A549 (cell line): Measurements from ENCODE around the gene MYCBP.

Experiments used
- BHLHE40 ChIP-seq: IDR thresholded peaks from 2 replicates; pipeline ENCODE4 v1.6.1; 2012; ENCODE audit warnings: low read depth, low read length, inconsistent platforms
- CBX2 ChIP-seq: fragments of 200-600 bp; sonication (generic); IDR thresholded peaks from 2 replicates; pipeline ENCODE4 v1.6.1; 2016; ENCODE audit warnings: low read depth, mild to moderate bottlenecking, borderline replicate concordance
- CEBPB ChIP-seq, 2 experiments: fragments of >200 bp in 1 of 2; sonication (Bioruptor Twin) in 1 of 2; formaldehyde crosslinking in 1 of 2; IDR thresholded peaks; 2 replicates each; pipeline ENCODE4 v1.6.1; 2012 to 2016
- EP300 ChIP-seq, 2 experiments: fragments of >200 bp; sonication (Bioruptor Twin); formaldehyde crosslinking; IDR thresholded peaks; 2 replicates in 1 of 2; 3 replicates in 1 of 2; pipeline ENCODE4 v1.6.1; 2016 to 2017
- HDAC2 ChIP-seq: fragments of 200-600 bp; sonication (generic); IDR thresholded peaks from 2 replicates; pipeline ENCODE4 v1.6.1; 2016
- JUN ChIP-seq, 2 experiments: fragments of >200 bp; sonication (Bioruptor Twin); formaldehyde crosslinking; IDR thresholded peaks; 2 replicates in 1 of 2; 3 replicates in 1 of 2; pipeline ENCODE4 v1.6.1; 2016 to 2017
- JUNB ChIP-seq: fragments of >200 bp; sonication (Bioruptor Twin); formaldehyde crosslinking; IDR thresholded peaks from 2 replicates; pipeline ENCODE4 v1.6.1; 2016
- MAX ChIP-seq: IDR thresholded peaks from 2 replicates; pipeline ENCODE4 v1.6.1; 2012
- MAZ ChIP-seq: fragments of 150-350 bp; IDR thresholded peaks from 2 replicates; pipeline ENCODE4 v1.6.1; 2014; ENCODE audit warnings: antibody characterized with exemption, low read depth, low read length, borderline replicate concordance
- POLR2A ChIP-seq: IDR thresholded peaks from 2 replicates; pipeline ENCODE4 v1.6.1; 2012; ENCODE audit warnings: mild to moderate bottlenecking, low read length
- RAD21 ChIP-seq, 2 experiments: fragments of >200 bp in 1 of 2; sonication (Bioruptor Twin) in 1 of 2; formaldehyde crosslinking in 1 of 2; IDR thresholded peaks in 1 of 2; conservative IDR thresholded peaks in 1 of 2; 2 replicates in 1 of 2; 3 replicates in 1 of 2; pipeline ENCODE4 v1.6.1; 2012 to 2018; ENCODE audit warnings: inconsistent platforms in 1 of 2
- TF ChIP-seq, protein P1 (sequence below): fragments of >200 bp; sonication (Bioruptor Twin); formaldehyde crosslinking; IDR thresholded peaks from 3 replicates; pipeline ENCODE4 v1.5.1; 2016
- TF ChIP-seq, protein P2 (sequence below): fragments of 200-600 bp; sonication (generic); IDR thresholded peaks from 2 replicates; pipeline ENCODE4 v1.6.1; 2016; ENCODE audit warnings: antibody characterized with exemption, mild to moderate bottlenecking, moderate library complexity

- no peak for TF ChIP-seq HDAC2
- no peak for TF ChIP-seq CBX2
- TF ChIP-seq, protein P1, sequence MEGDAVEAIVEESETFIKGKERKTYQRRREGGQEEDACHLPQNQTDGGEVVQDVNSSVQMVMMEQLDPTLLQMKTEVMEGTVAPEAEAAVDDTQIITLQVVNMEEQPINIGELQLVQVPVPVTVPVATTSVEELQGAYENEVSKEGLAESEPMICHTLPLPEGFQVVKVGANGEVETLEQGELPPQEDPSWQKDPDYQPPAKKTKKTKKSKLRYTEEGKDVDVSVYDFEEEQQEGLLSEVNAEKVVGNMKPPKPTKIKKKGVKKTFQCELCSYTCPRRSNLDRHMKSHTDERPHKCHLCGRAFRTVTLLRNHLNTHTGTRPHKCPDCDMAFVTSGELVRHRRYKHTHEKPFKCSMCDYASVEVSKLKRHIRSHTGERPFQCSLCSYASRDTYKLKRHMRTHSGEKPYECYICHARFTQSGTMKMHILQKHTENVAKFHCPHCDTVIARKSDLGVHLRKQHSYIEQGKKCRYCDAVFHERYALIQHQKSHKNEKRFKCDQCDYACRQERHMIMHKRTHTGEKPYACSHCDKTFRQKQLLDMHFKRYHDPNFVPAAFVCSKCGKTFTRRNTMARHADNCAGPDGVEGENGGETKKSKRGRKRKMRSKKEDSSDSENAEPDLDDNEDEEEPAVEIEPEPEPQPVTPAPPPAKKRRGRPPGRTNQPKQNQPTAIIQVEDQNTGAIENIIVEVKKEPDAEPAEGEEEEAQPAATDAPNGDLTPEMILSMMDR = no peak
- no peak for TF ChIP-seq EP300 (IDR thresholded peaks at IDR 0.05)
- no peak for TF ChIP-seq MAZ
- TF ChIP-seq, protein P2, sequence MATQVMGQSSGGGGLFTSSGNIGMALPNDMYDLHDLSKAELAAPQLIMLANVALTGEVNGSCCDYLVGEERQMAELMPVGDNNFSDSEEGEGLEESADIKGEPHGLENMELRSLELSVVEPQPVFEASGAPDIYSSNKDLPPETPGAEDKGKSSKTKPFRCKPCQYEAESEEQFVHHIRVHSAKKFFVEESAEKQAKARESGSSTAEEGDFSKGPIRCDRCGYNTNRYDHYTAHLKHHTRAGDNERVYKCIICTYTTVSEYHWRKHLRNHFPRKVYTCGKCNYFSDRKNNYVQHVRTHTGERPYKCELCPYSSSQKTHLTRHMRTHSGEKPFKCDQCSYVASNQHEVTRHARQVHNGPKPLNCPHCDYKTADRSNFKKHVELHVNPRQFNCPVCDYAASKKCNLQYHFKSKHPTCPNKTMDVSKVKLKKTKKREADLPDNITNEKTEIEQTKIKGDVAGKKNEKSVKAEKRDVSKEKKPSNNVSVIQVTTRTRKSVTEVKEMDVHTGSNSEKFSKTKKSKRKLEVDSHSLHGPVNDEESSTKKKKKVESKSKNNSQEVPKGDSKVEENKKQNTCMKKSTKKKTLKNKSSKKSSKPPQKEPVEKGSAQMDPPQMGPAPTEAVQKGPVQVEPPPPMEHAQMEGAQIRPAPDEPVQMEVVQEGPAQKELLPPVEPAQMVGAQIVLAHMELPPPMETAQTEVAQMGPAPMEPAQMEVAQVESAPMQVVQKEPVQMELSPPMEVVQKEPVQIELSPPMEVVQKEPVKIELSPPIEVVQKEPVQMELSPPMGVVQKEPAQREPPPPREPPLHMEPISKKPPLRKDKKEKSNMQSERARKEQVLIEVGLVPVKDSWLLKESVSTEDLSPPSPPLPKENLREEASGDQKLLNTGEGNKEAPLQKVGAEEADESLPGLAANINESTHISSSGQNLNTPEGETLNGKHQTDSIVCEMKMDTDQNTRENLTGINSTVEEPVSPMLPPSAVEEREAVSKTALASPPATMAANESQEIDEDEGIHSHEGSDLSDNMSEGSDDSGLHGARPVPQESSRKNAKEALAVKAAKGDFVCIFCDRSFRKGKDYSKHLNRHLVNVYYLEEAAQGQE = no peak
- TF ChIP-seq JUN (IDR thresholded peaks at IDR 0.05) = no peak
- TF ChIP-seq MAX = no peak
- no peak for TF ChIP-seq POLR2A
- no peak for TF ChIP-seq JUNB
- TF ChIP-seq BHLHE40 = no peak
- no peak for TF ChIP-seq RAD21 (conservative IDR thresholded peaks at IDR 0.05 in 1 of 2, IDR thresholded peaks at IDR 0.05 in 1 of 2)
- TF ChIP-seq CEBPB (IDR thresholded peaks at IDR 0.05) = no peak
Observed at GRCh38 chr1:38867208-38867607, 5.9 kb downstream of the MYCBP start.
